Omental fat pad (tissue), 4 donors: ENCODE data around the gene MOB1B. TPM values are rescaled to one million over a fixed set of nuclear protein-coding genes. Genes with fewer than 3 reads are reported as not detected.

ENCODE experiments used
- ATAC-seq: fragments of 150-250 bp; one replicate; pipeline ENCODE4 v1.9.1; 2016; ENCODE audit warnings: mild to moderate bottlenecking, moderate library complexity; ENCODE audit not compliant: low FRiP score
- DNase-seq: peaks from one replicate; pipeline ENCODE4 v3.0.0-alpha.2; 2019; ENCODE audit warnings: low spot score
- CTCF ChIP-seq, 3 donors: fragments of 450-650 bp; IDR thresholded peaks; one replicate each; pipeline ENCODE4 v1.5.1; 2016 to 2017; ENCODE audit warnings: antibody characterized with exemption in 3 of 3, mild to moderate bottlenecking in 3 of 3, moderate library complexity in 2 of 3
- total RNA-seq, 4 donors: library from RNA; depleted of rRNA; stranded (reverse); fragments of >200 nt; gene quantifications; one replicate each; pipeline ENCODE4 v1.1.0, GENCODE V29; 2016

MOB1B gene
- total RNA-seq, 4 donors from 2014 or later: 11.0 to 19.7 (median 13.8) TPM

GRCh38 chr4:70874268-70875156 lies 27.7 kb upstream of the MOB1B start:
- ATAC-seq: no peak
- no peak for TF ChIP-seq CTCF (IDR thresholded peaks at IDR 0.05)

GRCh38 chr4:70877556-70877955 lies 24.6 kb upstream of the MOB1B start:
- no peak for ATAC-seq
- TF ChIP-seq CTCF (IDR thresholded peaks at IDR 0.05): no peak
- no peak for DNase-seq

More at GRCh38 chr4:70874268-70875156, 27.7 kb upstream of the MOB1B start:
- DNase-seq: no peak

GRCh38 chr4:70880739-70881138 lies 21.4 kb upstream of the MOB1B start:
- TF ChIP-seq CTCF (IDR thresholded peaks at IDR 0.05): no peak
- DNase-seq: no peak
- no peak for ATAC-seq

GRCh38 chr4:70885174-70885573 lies 17.0 kb upstream of the MOB1B start:
- TF ChIP-seq CTCF (IDR thresholded peaks at IDR 0.05): no peak
- no peak for DNase-seq
- ATAC-seq: no peak

- ATAC-seq (peak; percentile 44), DNase-seq (no peak)
Measured at GRCh38 chr4:70892086-70892769, 9.9 kb upstream of the MOB1B start.

GRCh38 chr4:70893790-70894189 lies 8.4 kb upstream of the MOB1B start:
- ATAC-seq (no peak), DNase-seq (no peak)
- TF ChIP-seq CTCF (IDR thresholded peaks at IDR 0.05): no peak

More at GRCh38 chr4:70892086-70892769, 9.9 kb upstream of the MOB1B start:
- TF ChIP-seq CTCF (IDR thresholded peaks at IDR 0.05): no peak
